NCI-H345 (cell line): ENCODE results near the gene ABR.

ENCODE experiments used
- DNase-seq: peaks from one replicate; lab custom pipeline; 2025; lab: John Stamatoyannopoulos, UW

Gene ABR

GRCh38 chr17:1179818-1180742 lies at the start of gene ABR:
Gene ABR, minus strand, starts transcription at chr17:1179981. Its CDS starts 254 bp downstream, at chr17:1179727.
- no peak for DNase-seq

- no peak for DNase-seq
Observed at GRCh38 chr17:1229349-1229899, 49.6 kb upstream of the ABR start.

GRCh38 chr17:1228781-1229348 lies 49.1 kb upstream of the ABR start:
- no peak for DNase-seq

- DNase-seq, result no peak
Observed at GRCh38 chr17:1227917-1228780, 48.4 kb upstream of the ABR start.

- no peak for DNase-seq
Observed at GRCh38 chr17:1227365-1227764, 47.6 kb upstream of the ABR start.

- DNase-seq, result no peak
Observed at GRCh38 chr17:1226308-1226707, 46.5 kb upstream of the ABR start.

GRCh38 chr17:1224330-1224729 lies 44.5 kb upstream of the ABR start:
- no peak for DNase-seq

GRCh38 chr17:1223662-1224061 lies 43.9 kb upstream of the ABR start:
- no peak for DNase-seq

- DNase-seq, result no peak
Observed at GRCh38 chr17:1222321-1222720, 42.5 kb upstream of the ABR start.

GRCh38 chr17:1221209-1221608 lies 41.4 kb upstream of the ABR start:
- DNase-seq, result no peak

GRCh38 chr17:1220346-1220745 lies 40.6 kb upstream of the ABR start:
- DNase-seq, result no peak

- no peak for DNase-seq
Observed at GRCh38 chr17:1217089-1217385, 37.3 kb upstream of the ABR start.

- no peak for DNase-seq
Observed at GRCh38 chr17:1216217-1217088, 36.7 kb upstream of the ABR start.

- no peak for DNase-seq
Observed at GRCh38 chr17:1212946-1213345, 33.2 kb upstream of the ABR start.

GRCh38 chr17:1211287-1211686 lies 31.5 kb upstream of the ABR start:
- DNase-seq, result no peak

- no peak for DNase-seq
Observed at GRCh38 chr17:1208966-1209365, 29.2 kb upstream of the ABR start.

GRCh38 chr17:1206026-1206777 lies 26.4 kb upstream of the ABR start:
- no peak for DNase-seq

- no peak for DNase-seq
Observed at GRCh38 chr17:1203967-1204291, 24.1 kb upstream of the ABR start.

- peak; percentile 24 for DNase-seq
Observed at GRCh38 chr17:1203111-1203966, 23.6 kb upstream of the ABR start.

- no peak for DNase-seq
Observed at GRCh38 chr17:1202291-1202690, 22.5 kb upstream of the ABR start.
